CD4-positive, alpha-beta memory T cell (primary cell): ENCODE results near the gene TLNRD1. TPM values are rescaled to one million over a fixed set of nuclear protein-coding genes. Genes with fewer than 3 reads are reported as not detected.

Source experiments
- microRNA-seq: library from miRNA; unstranded; fragments of <30 nt; microRNA quantifications from one replicate; pipeline ENCODE4 v1.2.0, GENCODE V29; 2021; ENCODE audit warnings: borderline replicate concordance, borderline number of aligned reads, borderline microRNAs expressed, mixed read lengths
- polyA plus RNA-seq, 2 donors: library from polyadenylated mRNA; unstranded; fragments of 300-500 nt; fragmentation: Illumina TruSeq; gene quantifications; one replicate each; pipeline ENCODE4 v1.2.3, GENCODE V29; 2021
- total RNA-seq, 2 experiments: library from RNA; stranded (reverse); gene quantifications; one replicate each; pipeline ENCODE4 v1.2.3, GENCODE V29; 2021

The TLNRD1 gene
- total and polyA plus RNA-seq, 4 experiments from 2014 or later = 2.4 to 29.8 (median 17.5) TPM

Small RNA genes lying within 50 kb of the gene (microRNA-seq; reads per million reads assigned to microRNA genes)
- gene MIR4514 = not detected

Other genes with a start within 250 kb of the TLNRD1 start
- gene CEMIP, start 221.6 kb upstream of the TLNRD1 start, total RNA-seq = under 1 TPM; 0.17 to 0.23 TPM
- under 1 TPM in 1 of 2 donors, not detected in 1; 0.03 TPM for gene CEMIP, start 221.6 kb upstream of the TLNRD1 start, polyA plus RNA-seq
- 10 to 100 TPM; 43.3 to 44.6 TPM for gene MESD, start 11.1 kb upstream of the TLNRD1 start, total RNA-seq
- 10 to 100 TPM; 32.2 to 35.7 TPM for gene MESD, start 11.1 kb upstream of the TLNRD1 start, polyA plus RNA-seq
- not detected for gene CFAP161, start 133.3 kb downstream of the TLNRD1 start, total RNA-seq
- not detected for gene CFAP161, start 133.3 kb downstream of the TLNRD1 start, polyA plus RNA-seq
- gene IL16, start 196.0 kb downstream of the TLNRD1 start, total RNA-seq = 100 to 1,000 TPM; 392 to 400 TPM
- gene IL16, start 196.0 kb downstream of the TLNRD1 start, polyA plus RNA-seq = 100 to 1,000 TPM; 190 to 332 TPM